NCI-H2227 (cell line): Measurements from ENCODE around the gene DAG1.
A peak's percentile ranks its signal among the peaks of the same experiment; 100 is the strongest.

Source experiments
- DNase-seq: peaks from one replicate; lab custom pipeline; 2025; ENCODE audit not compliant: unreplicated experiment; lab: John Stamatoyannopoulos, UW

The DAG1 gene

GRCh38 chr3:49469936-49470713 is at the start of gene DAG1:
TSS of gene DAG1 (plus strand) at chr3:49470267. CDS start at chr3:49510535, 40,268 bp downstream.
- peak; percentile 96 for DNase-seq

- DNase-seq = no peak
Measured at GRCh38 chr3:49421890-49422378, 48.1 kb upstream of the DAG1 start.

GRCh38 chr3:49422379-49423248 is 47.5 kb upstream of the DAG1 start, which contains the start of gene AMT:
TSS of gene AMT (minus strand) at chr3:49422473. CDS start at chr3:49422450, 23 bp downstream.
- peak; percentile 37 for DNase-seq

- DNase-seq = no peak
Measured at GRCh38 chr3:49424816-49425215, 45.3 kb upstream of the DAG1 start.

GRCh38 chr3:49427586-49427985 is 42.5 kb upstream of the DAG1 start:
- DNase-seq = no peak

GRCh38 chr3:49428752-49429080 is 41.4 kb upstream of the DAG1 start:
- DNase-seq = no peak

- no peak for DNase-seq
Measured at GRCh38 chr3:49434731-49435130, 35.3 kb upstream of the DAG1 start.

GRCh38 chr3:49445391-49445790 is 24.7 kb upstream of the DAG1 start:
- DNase-seq = no peak

- DNase-seq = no peak
Measured at GRCh38 chr3:49453621-49454020, 16.4 kb upstream of the DAG1 start.

- DNase-seq = no peak
Measured at GRCh38 chr3:49454458-49454857, 15.6 kb upstream of the DAG1 start.

GRCh38 chr3:49454898-49455681 is 15.0 kb upstream of the DAG1 start:
- no peak for DNase-seq

- DNase-seq = no peak
Measured at GRCh38 chr3:49456466-49456865, 13.6 kb upstream of the DAG1 start.

- no peak for DNase-seq
Measured at GRCh38 chr3:49460188-49460890, 9.7 kb upstream of the DAG1 start.

GRCh38 chr3:49460956-49461355 is 9.1 kb upstream of the DAG1 start:
- DNase-seq = no peak

GRCh38 chr3:49461443-49462171 is 8.5 kb upstream of the DAG1 start:
- peak; percentile 8 for DNase-seq

GRCh38 chr3:49462222-49462621 is 7.8 kb upstream of the DAG1 start:
- no peak for DNase-seq

GRCh38 chr3:49465270-49466034 is 4.6 kb upstream of the DAG1 start:
- no peak for DNase-seq

- no peak for DNase-seq
Measured at GRCh38 chr3:49466085-49466484, 4.0 kb upstream of the DAG1 start.
